Ammon's horn (tissue), 1 donor: ENCODE measurements around the gene BRMS1L.
"Not testable (repeated sequence)": the region's sequence is repeated elsewhere in the genome, so short reads cannot be mapped to it uniquely, and the experiment has no call there.

Experiments used
- DNase-seq: peaks from one replicate; pipeline ENCODE4 v3.0.0-alpha.2; 2016; ENCODE audit warnings: low spot score

Gene BRMS1L

GRCh38 chr14:35826218-35826951 lies at the start of gene BRMS1L:
TSS of gene BRMS1L (plus strand) at chr14:35826338. CDS start at chr14:35826517, 179 bp downstream.
- peak; percentile 100 for DNase-seq

- DNase-seq, result no peak
These were observed 49.3 kb upstream of the BRMS1L start for GRCh38 chr14:35776823-35777222.

- not testable (repeated sequence) for DNase-seq
These were observed 48.6 kb upstream of the BRMS1L start for GRCh38 chr14:35777550-35777949.

GRCh38 chr14:35779368-35779767 lies 46.8 kb upstream of the BRMS1L start:
- no peak for DNase-seq

- DNase-seq, result no peak
These were observed 42.4 kb upstream of the BRMS1L start for GRCh38 chr14:35783699-35784098.

GRCh38 chr14:35786856-35787255 lies 39.3 kb upstream of the BRMS1L start:
- no peak for DNase-seq

- DNase-seq, result no peak
These were observed 36.5 kb upstream of the BRMS1L start for GRCh38 chr14:35789651-35790050.

- DNase-seq, result no peak
These were observed 28.3 kb upstream of the BRMS1L start for GRCh38 chr14:35797796-35798195.

GRCh38 chr14:35806006-35806907 lies 19.9 kb upstream of the BRMS1L start:
- no peak for DNase-seq

GRCh38 chr14:35807131-35807961 lies 18.8 kb upstream of the BRMS1L start:
- DNase-seq, result no peak

- no peak for DNase-seq
These were observed 18.0 kb upstream of the BRMS1L start for GRCh38 chr14:35808076-35808637.

GRCh38 chr14:35808638-35809563 lies 17.2 kb upstream of the BRMS1L start, which contains the start of gene RALGAPA1:
TSS of gene RALGAPA1 (minus strand) at chr14:35809295. CDS start at chr14:35808835, 460 bp downstream.
- DNase-seq, result peak; percentile 97

GRCh38 chr14:35809597-35809996 lies 16.5 kb upstream of the BRMS1L start:
- DNase-seq, result no peak

GRCh38 chr14:35810963-35811362 lies 15.2 kb upstream of the BRMS1L start:
- no peak for DNase-seq

- DNase-seq, result peak; percentile 58
These were observed 11.7 kb upstream of the BRMS1L start for GRCh38 chr14:35814371-35815005.

GRCh38 chr14:35818346-35819115 lies 7.6 kb upstream of the BRMS1L start:
- DNase-seq, result peak; percentile 66

- DNase-seq, result no peak
These were observed 6.3 kb upstream of the BRMS1L start for GRCh38 chr14:35819591-35820540.
